ENCODE measurements around the gene IZUMO2.

IZUMO2 gene

DNA sequence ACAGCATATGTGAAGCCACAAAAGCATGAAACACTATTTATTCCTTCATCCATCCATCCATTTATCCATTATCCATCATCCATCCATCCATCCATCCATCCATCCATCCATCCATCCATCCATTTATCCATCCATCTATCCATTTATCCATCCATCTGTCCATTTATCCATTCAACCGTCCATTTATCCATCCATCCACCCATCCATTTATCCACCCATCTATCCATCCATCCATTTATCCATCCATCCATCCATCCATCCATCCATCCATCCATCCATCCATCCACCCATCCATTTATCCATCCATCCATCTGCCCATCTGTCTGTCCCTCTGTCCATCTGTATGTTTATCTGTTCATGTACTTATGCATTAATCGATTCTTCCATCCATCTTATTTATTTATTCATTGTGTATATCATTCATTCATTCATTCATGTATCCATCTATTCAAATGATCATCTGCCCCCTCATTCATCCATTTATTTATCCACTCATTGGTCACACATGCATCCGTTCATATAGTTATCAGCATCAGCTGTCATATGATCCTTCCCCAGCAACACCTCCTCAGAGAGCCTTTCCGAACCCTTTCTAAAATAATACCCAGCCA is 33.3 kb upstream of the IZUMO2 start:
- H3K27ac Mint-ChIP-seq = no peak overlapping the region
- DNase-seq = no peak

DNA sequence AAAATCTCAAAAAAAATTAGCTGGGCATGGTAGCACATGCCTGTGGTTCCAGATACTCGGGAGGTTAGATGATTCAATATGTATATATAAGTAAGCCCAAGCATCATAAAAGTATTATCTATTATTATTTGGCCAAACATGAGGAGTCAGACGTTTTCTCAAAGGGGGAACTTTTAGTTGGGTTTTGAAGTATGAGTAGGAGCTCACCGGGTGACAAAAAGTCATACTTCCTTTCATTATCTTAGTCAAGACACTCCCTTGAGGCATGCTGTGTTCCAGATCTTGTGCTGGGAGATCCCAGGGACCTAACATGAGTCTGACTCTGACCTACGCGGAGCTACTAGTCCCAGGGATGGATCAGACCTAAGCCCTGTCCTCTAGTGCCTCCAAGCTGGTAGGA is 32.1 kb upstream of the IZUMO2 start:
- H3K4me1 Mint-ChIP-seq (ENCODE audit: low read depth) = no peaks in the 10 kb centered on the region
- no peak for DNase-seq
- no peak overlapping the region for H3K27ac Mint-ChIP-seq
- no peaks in the 10 kb centered on the region for H3K9me3 Mint-ChIP-seq
- peaks cover 52% of the 10 kb centered on the region for H3K27me3 Mint-ChIP-seq
- H3K4me3 Mint-ChIP-seq = no peak overlapping the region
- no peaks in the 10 kb centered on the region for H3K36me3 Mint-ChIP-seq (ENCODE audit: low read depth)

More for the DNA sequence above, 33.3 kb upstream of the IZUMO2 start:
- Mint-ChIP-seq H3K9me3 (no peaks in the 10 kb centered on the region), H3K4me1 (ENCODE audit: low read depth) (no peaks in the 10 kb centered on the region), H3K36me3 (ENCODE audit: low read depth) (no peaks in the 10 kb centered on the region), H3K4me3 (no peak overlapping the region), H3K27me3 (peaks cover 53% of the 10 kb centered on the region)

DNA sequence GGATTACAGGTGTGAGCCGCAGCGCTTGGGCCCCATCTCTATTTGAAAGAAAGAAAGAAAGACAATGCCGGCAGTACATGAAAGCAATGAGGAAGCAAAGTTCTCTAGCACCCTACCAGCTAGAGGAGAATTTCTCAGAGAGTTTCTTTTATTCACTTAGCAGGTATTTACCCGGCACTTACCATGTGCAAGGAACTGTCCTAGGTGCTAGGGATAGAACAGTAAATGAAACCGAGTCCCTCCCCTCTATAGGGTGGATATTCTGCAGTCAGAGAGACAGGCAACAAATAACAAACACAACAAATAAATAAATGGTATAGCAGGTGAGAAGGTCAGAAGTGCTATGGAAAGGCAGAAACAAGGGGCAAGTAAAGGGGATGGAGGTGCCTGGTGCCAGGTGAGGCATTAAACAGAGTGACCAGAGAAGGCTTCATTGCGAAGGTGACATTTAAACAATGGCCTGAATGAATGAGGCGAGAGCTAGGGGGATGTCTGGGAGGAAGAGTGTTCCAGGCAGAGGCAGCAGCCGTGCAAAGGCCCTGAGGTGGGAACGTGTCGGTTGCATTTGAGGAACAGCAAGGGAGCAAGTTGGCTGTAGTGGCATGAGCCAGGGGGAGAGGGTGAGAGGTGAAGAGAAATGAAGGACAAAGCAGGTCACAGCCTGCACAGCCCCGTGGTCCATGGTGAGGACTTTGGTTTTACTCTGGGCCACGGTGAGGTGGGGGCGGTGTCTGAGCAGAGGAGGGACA is 29.6 kb upstream of the IZUMO2 start:
- H3K9me3 Mint-ChIP-seq = no peaks in the 10 kb centered on the region
- no peaks in the 10 kb centered on the region for H3K36me3 Mint-ChIP-seq (ENCODE audit: low read depth)
- H3K4me3 Mint-ChIP-seq = no peak overlapping the region
- peaks cover 47% of the 10 kb centered on the region for H3K27me3 Mint-ChIP-seq
- DNase-seq = no peak
- H3K4me1 Mint-ChIP-seq (ENCODE audit: low read depth) = no peaks in the 10 kb centered on the region
- no peak overlapping the region for H3K27ac Mint-ChIP-seq

DNA sequence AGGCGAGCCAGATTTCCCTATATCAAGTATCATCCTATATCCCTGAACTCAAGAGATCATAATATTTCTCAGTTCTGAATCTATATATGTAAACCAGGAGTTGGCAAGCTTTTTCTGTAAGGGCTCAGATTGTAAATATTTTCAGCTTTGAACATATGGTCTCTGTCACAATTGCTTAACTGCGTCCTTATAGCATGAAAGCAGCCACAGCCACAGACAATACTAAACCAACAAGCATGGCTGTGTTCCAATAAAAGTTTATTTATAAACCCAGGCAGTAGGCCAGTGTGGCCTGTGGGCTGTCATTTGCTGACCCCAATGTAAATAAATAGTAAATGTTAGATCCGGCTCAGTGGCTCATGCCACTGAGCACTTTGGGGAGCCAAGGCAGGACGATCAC is 28.1 kb upstream of the IZUMO2 start:
- no peak for DNase-seq
- H3K9me3 Mint-ChIP-seq = peaks cover 2% of the 10 kb centered on the region
- no peak overlapping the region for H3K4me3 Mint-ChIP-seq
- no peak overlapping the region for H3K27ac Mint-ChIP-seq
- H3K4me1 Mint-ChIP-seq (ENCODE audit: low read depth) = no peaks in the 10 kb centered on the region
- H3K36me3 Mint-ChIP-seq (ENCODE audit: low read depth) = no peaks in the 10 kb centered on the region
- peaks cover 34% of the 10 kb centered on the region for H3K27me3 Mint-ChIP-seq

DNA sequence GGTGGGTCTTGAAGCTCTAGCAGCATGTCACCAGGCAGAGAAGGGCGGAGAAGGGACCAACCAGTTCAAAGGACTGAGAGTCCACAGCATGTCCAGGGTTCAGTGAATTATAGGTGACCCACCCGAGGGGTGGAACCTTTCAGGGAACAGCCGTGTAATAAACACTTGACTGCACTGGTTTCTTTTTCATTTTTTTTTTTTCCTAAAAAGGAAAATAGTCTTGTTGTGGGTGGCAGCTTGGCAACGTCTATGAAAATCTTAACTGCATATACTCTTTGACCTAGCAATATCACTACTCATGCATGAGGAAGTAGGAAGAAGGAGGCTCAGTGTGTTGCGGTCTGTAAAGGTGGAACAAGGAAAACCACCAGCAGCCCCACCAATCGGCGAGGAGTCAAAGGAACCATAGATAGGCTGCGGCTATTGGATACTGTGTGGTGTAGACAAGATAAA is 27.4 kb upstream of the IZUMO2 start:
- peaks cover 2% of the 10 kb centered on the region for H3K9me3 Mint-ChIP-seq

DNA sequence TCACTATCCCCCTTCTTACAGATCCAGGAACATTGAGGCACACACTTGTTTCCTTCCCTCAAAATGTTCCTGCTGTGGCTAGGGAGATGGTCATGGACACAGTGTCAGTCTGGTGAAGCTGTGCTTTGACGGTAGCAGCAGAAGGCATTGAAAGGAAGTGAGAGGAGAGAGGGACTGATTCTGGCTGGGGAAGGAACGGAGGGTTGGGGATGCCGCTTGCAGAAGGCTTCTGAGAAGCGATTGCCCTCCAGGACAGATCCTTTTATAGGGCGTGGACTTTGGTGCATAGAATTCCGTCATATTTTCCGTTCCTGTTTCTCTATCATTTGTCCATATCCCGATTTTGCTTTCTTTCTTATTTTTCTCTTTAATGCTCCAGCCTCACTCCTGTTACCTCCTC is 26.2 kb upstream of the IZUMO2 start:
- H3K4me1 Mint-ChIP-seq (ENCODE audit: low read depth) = no peaks in the 10 kb centered on the region
- no peaks in the 10 kb centered on the region for H3K36me3 Mint-ChIP-seq (ENCODE audit: low read depth)
- no peak overlapping the region for H3K27ac Mint-ChIP-seq
- H3K9me3 Mint-ChIP-seq = peaks cover 2% of the 10 kb centered on the region
- no peak for DNase-seq
- H3K27me3 Mint-ChIP-seq = peaks cover 24% of the 10 kb centered on the region
- no peak overlapping the region for H3K4me3 Mint-ChIP-seq

More for the DNA sequence above, 27.4 kb upstream of the IZUMO2 start:
- no peak for DNase-seq
- H3K27me3 Mint-ChIP-seq = peaks cover 27% of the 10 kb centered on the region
- no peaks in the 10 kb centered on the region for H3K4me1 Mint-ChIP-seq (ENCODE audit: low read depth)
- no peaks in the 10 kb centered on the region for H3K36me3 Mint-ChIP-seq (ENCODE audit: low read depth)
- no peak overlapping the region for H3K27ac Mint-ChIP-seq
- no peak overlapping the region for H3K4me3 Mint-ChIP-seq

DNA sequence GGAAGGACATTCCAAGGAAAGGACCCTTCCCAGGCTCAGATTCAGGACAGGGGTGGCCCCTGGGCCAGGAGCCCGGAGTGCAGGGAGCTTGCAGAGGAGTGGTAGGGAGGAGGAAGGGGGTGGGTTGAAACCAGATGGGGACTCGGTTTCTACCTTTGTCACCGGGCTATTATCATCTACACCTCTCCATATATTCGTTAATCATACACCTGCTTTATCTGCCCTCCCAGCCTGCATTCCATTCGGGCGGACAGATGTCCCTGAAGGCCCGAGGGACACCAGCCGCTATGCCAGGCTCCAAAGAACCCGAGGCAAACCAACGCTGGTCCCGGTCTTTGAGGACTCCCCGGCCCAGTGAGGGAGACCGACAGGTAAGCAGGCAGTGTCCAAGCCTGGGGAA is 24.9 kb upstream of the IZUMO2 start:
- H3K27ac Mint-ChIP-seq = no peak overlapping the region
- H3K9me3 Mint-ChIP-seq = peaks cover 2% of the 10 kb centered on the region
- DNase-seq = no peak
- no peaks in the 10 kb centered on the region for H3K4me1 Mint-ChIP-seq (ENCODE audit: low read depth)
- no peak overlapping the region for H3K4me3 Mint-ChIP-seq
- peaks cover 18% of the 10 kb centered on the region for H3K27me3 Mint-ChIP-seq
- no peaks in the 10 kb centered on the region for H3K36me3 Mint-ChIP-seq (ENCODE audit: low read depth)

DNA sequence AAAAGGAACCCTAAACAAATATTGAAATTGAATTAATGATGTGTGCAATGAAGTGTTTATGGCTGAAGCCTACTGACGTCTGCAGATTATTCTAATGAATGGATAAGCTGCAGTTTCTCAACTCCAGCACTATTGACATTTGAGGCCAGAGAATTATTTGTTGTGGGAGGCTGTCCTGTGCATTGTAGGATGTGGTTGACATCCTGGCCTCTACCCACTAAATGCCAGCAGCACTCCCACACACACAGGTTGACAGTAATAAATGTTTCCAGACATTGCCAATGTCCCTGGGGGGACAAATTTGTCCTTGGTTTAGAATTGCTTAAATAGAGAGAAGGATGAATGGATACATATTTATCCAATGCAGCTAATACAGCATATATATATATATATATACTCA is 21.1 kb upstream of the IZUMO2 start:
- Mint-ChIP-seq H3K36me3 (ENCODE audit: low read depth) (no peaks in the 10 kb centered on the region), H3K9me3 (peaks cover 2% of the 10 kb centered on the region), H3K4me1 (ENCODE audit: low read depth) (peaks cover under 1% of the 10 kb centered on the region), H3K27me3 (peaks cover 21% of the 10 kb centered on the region), H3K27ac (no peak overlapping the region), H3K4me3 (no peak overlapping the region)
- no peak for DNase-seq

DNA sequence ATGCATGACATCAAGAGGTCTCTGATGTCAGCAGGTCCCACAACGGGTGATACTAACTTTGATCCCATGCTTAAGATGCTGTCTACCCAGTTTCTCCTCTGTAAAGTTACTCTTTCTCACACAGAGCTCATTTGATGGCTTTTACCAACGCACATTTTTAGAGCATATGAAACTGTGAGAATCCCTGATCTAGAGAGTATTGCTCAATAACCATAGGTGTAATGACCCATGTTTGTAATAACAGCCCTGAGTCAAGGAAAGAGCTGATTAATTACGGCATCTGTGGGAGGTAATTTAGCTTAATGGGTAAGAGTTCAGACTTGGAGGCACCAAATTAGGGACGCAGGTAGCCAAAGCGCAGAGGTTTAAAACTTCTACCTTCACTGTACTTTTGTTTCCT is 18.0 kb upstream of the IZUMO2 start:
- Mint-ChIP-seq H3K27me3 (peaks cover 22% of the 10 kb centered on the region), H3K36me3 (ENCODE audit: low read depth) (no peaks in the 10 kb centered on the region), H3K4me1 (ENCODE audit: low read depth) (peaks cover 1% of the 10 kb centered on the region), H3K27ac (no peak overlapping the region), H3K4me3 (no peak overlapping the region), H3K9me3 (no peaks in the 10 kb centered on the region)
- no peak for DNase-seq

DNA sequence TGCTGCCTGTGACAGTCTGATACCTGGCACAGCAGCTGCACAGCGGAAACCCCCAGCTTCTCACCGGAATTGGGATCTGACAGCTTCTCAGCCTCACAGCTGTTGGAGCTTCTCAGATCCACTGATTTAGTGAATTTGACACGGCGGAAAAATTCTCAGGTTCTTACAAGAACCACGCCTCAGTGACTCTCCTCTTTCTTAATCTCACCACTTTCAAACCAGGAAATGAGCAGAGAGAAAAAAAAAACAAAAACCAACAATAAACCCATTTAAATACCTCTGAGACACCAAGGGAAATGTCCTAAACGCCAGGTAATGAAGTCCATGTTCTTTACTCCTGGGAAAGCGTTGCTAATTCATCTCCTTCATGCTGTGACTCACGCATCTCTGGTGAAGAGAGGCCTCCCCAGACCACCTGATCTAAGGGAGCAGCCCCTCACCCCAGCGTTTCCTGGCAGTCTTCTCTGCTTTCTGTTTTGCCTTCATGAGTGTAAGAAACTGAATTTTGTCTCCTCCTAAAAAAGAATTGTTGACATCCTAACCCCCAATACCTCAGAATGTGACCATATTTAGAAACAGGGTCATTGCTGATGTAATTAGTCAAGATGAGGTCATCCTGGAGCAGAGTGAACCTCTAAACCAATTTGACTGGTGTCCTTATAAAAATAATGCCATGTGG is 15.9 kb upstream of the IZUMO2 start:
- Mint-ChIP-seq H3K27ac (no peak overlapping the region), H3K27me3 (peaks cover 32% of the 10 kb centered on the region), H3K36me3 (ENCODE audit: low read depth) (no peaks in the 10 kb centered on the region), H3K9me3 (no peaks in the 10 kb centered on the region), H3K4me3 (no peak overlapping the region), H3K4me1 (ENCODE audit: low read depth) (peaks cover 1% of the 10 kb centered on the region)
- DNase-seq = no peak

DNA sequence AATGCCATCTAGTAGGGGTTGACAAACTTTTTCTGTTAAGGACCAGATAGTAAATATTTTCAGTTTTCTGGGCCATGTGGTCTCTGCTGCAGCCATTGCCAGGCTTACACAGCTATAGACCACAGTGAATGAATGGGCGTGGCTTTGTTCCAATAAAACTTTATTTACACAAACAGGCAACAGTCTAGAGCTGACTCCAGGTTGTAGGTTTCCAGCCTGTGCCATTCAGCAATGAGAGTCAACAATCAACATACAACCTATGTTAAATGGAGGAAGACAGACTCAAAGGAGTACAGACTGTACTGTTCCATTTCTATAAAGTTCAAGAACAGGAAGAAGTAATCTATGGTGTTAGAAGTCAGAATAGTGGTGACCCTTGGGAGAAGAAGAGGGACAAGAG is 15.2 kb upstream of the IZUMO2 start:
- peaks cover 1% of the 10 kb centered on the region for H3K4me1 Mint-ChIP-seq (ENCODE audit: low read depth)
- H3K4me3 Mint-ChIP-seq = no peak overlapping the region
- DNase-seq = no peak
- no peak overlapping the region for H3K27ac Mint-ChIP-seq
- H3K36me3 Mint-ChIP-seq (ENCODE audit: low read depth) = no peaks in the 10 kb centered on the region
- H3K9me3 Mint-ChIP-seq = no peaks in the 10 kb centered on the region
- peaks cover 34% of the 10 kb centered on the region for H3K27me3 Mint-ChIP-seq

DNA sequence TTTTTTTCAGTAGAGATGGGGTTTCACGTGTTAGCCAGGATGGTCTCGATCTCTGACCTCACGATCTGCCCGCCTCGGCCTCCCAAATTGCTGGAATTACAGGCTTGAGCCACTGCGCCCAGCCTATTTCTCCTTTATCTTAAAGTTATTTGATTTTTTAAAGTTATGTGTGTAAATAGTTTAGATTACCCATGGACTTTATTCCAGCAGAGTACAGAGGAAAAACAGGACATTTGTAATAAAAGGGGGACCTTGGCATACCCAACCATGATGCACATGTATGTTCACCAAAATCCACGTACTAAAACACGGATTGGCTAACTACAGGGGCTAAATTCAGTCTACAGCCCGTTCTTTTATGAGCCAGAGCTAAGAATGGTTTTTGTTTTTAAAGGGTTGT is 13.7 kb upstream of the IZUMO2 start:
- no peak overlapping the region for H3K27ac Mint-ChIP-seq
- no peaks in the 10 kb centered on the region for H3K9me3 Mint-ChIP-seq
- peaks cover 35% of the 10 kb centered on the region for H3K27me3 Mint-ChIP-seq
- no peaks in the 10 kb centered on the region for H3K36me3 Mint-ChIP-seq (ENCODE audit: low read depth)
- peaks cover 1% of the 10 kb centered on the region for H3K4me1 Mint-ChIP-seq (ENCODE audit: low read depth)
- DNase-seq = no peak
- H3K4me3 Mint-ChIP-seq = no peak overlapping the region

DNA sequence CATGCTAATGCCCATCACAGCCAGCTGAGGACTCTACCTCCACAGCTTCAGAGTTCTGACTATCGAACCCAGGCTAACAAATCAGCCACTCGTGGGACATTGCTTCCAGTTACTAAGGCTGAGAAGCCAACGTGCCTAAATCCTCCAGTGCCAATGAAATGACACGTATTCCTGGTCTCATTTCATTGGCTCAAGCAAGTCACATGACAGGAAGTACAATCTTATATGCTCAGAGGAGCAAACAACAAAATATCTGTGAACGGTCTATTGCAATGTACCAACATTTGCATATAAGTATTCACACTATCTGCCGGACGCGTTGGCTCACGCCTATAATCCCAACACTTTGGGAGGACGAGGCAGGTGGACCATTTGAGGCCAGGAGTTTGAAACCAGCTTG is 12.8 kb upstream of the IZUMO2 start:
- Mint-ChIP-seq H3K27me3 (peaks cover 31% of the 10 kb centered on the region), H3K4me3 (no peak overlapping the region), H3K27ac (no peak overlapping the region)

DNA sequence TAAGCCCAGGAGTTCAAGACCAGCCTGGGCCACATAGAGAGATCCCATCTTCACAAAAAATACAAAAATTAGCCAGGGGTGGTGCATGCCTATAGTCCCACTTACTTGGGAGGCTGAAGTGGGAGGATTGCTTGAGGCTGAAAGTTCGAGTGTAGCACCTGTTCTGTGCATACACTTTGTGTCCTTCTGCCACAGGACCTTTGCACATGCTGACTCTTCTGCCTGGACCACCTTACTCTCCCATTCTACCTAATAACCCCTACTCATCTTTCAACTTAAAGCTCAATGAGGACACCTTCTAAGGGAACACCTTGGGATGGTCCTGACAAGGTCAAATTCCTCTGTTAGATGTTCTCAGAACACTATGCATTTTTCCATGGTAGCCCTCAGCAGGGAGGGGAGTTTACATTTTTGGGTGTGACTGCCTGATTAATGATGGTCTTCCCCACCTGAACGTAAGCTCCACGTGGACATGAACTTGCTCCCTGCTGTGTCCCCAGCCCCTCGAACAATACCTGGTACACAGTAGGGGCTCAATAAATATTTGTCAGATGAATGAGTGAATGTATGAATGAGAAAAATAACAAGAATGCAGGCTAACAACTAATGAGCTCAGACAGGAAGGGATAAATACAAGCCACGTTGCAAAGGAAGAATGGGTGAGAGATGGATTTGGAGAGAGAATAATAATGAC is 11.2 kb upstream of the IZUMO2 start:
- Mint-ChIP-seq H3K4me1 (ENCODE audit: low read depth) (peaks cover under 1% of the 10 kb centered on the region), H3K36me3 (ENCODE audit: low read depth) (no peaks in the 10 kb centered on the region), H3K27ac (no peak overlapping the region), H3K27me3 (peaks cover 29% of the 10 kb centered on the region), H3K4me3 (no peak overlapping the region), H3K9me3 (no peaks in the 10 kb centered on the region)
- DNase-seq = no peak

More for the DNA sequence above, 12.8 kb upstream of the IZUMO2 start:
- peaks cover 1% of the 10 kb centered on the region for H3K4me1 Mint-ChIP-seq (ENCODE audit: low read depth)
- H3K36me3 Mint-ChIP-seq (ENCODE audit: low read depth) = no peaks in the 10 kb centered on the region
- no peak for DNase-seq
- H3K9me3 Mint-ChIP-seq = no peaks in the 10 kb centered on the region
